ENCODE data around the gene MAPK8IP2. TPM values are rescaled to one million over a fixed set of nuclear protein-coding genes. Genes with fewer than 3 reads are reported as not detected.
"Not testable (repeated sequence)": the region's sequence is repeated elsewhere in the genome, so short reads cannot be mapped to it uniquely, and the experiment has no call there.

Gene MAPK8IP2
- polyA plus RNA-seq, 1 experiment, result 0.39 TPM

DNA sequence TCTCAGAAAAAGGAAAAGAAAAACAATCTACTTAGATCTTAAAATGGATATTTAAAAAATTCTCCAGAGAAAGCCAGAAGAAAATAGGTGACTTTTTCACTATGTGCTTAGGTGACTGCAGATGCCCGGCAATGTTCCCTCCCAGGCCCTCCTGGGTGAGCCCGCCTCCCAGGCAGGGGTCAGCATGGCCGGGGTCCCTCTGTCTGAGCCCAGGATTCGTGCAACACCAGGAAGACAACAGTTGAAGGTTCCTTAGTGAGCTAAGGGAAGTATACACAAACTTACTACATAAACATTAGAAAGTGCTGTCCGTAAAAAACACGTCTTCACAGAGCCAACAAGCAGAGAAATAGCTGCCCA lies 11.6 kb downstream of the MAPK8IP2 start:
- Histone ChIP-seq H3K36me3 (ENCODE audit: control insufficient read depth, insufficient read depth, low read length) (no peaks in the 10 kb centered on the region), H3K27me3 (ENCODE audit: control insufficient read depth, insufficient read depth, low read length) (0 out of 2 replicates have a peak, but pooled peaks cover 4% of the 10 kb centered on the region), H3K4me3 (ENCODE audit: low read depth, low read length) (no peak overlapping the region)
- no peak for TF ChIP-seq CTCF (IDR thresholded peaks at IDR 0.05; ENCODE audit: insufficient read depth, low read depth, low read length)
- POLR2A ChIA-PET, result no interaction called here
- CTCF ChIA-PET, result interaction anchor here (1.2 to 1.4 kb wide), 2 partner anchors 9 to 10 kb away, joined by 5 read pairs; no protein-coding TSS in a partner anchor
- DNase-seq (ENCODE audit: low read depth), result no peak

- Histone ChIP-seq H3K36me3 (ENCODE audit: control insufficient read depth, insufficient read depth, low read length) (no peaks in the 10 kb centered on the region), H3K27me3 (ENCODE audit: control insufficient read depth, insufficient read depth, low read length) (0 out of 2 replicates have a peak, but pooled peaks cover 4% of the 10 kb centered on the region), H3K4me3 (ENCODE audit: low read depth, low read length) (no peak overlapping the region)
- POLR2A ChIA-PET, result no interaction called here
- no peak for TF ChIP-seq CTCF (IDR thresholded peaks at IDR 0.05; ENCODE audit: insufficient read depth, low read depth, low read length)
- CTCF ChIA-PET, result interaction anchor here (0.8 to 1.4 kb wide), 3 partner anchors 8 to 87 kb away, joined by 3 to 5 read pairs (median 5); partner anchors contain the start of gene SCO2
- DNase-seq (ENCODE audit: low read depth), result no peak
Measured at GRCh38 chr22:50612528-50613221, 12.1 kb downstream of the MAPK8IP2 start.

DNA sequence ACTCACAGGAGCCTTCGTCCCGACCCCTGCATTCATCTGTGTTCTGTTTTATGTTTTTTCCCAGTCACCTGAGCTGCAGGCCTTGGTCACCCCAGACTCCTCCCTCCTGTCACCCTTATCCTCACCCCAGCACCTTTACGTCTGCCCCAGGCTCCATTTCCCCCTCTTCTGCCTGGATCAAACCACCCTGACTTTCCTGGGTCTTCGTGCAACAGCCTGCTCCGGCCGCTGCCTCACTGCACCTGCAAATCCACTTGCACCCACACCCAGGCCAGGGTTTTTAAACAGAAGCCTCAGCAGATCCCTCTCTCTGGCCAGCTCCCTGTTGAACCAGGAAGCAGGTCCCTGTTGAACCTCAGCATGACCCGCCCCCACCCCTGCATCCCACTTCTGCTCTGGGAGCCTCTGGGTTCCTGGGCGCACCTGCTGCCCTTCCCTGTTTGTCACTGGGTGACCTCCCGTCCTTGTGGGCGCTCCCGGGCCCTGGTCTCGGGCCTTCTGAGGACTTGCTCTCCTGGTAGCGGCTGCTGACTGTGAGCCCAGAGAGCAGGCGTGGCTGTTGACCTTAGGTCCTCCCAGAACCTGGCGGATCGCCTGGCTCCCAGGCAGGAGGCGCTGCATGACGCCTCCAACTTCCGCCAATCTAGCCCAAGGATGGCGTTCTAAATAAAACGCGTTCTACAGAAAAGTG lies 12.8 kb downstream of the MAPK8IP2 start:
- CTCF ChIA-PET, result interaction anchor here (0.7 to 0.8 kb wide), 2 partner anchors 88 to 644 kb away, joined by 3 read pairs; partner anchors contain the start of gene SCO2
- no peak for TF ChIP-seq CTCF (IDR thresholded peaks at IDR 0.05; ENCODE audit: insufficient read depth, low read depth, low read length)
- POLR2A ChIA-PET, result no interaction called here
- no peak for DNase-seq (ENCODE audit: low read depth)
- Histone ChIP-seq H3K36me3 (ENCODE audit: control insufficient read depth, insufficient read depth, low read length) (no peaks in the 10 kb centered on the region), H3K27me3 (ENCODE audit: control insufficient read depth, insufficient read depth, low read length) (0 out of 2 replicates have a peak, but pooled peaks cover 4% of the 10 kb centered on the region), H3K4me3 (ENCODE audit: low read depth, low read length) (no peak overlapping the region)

GRCh38 chr22:50614296-50614695 lies 13.7 kb downstream of the MAPK8IP2 start:
- DNase-seq (ENCODE audit: low read depth); POLR2A ChIA-PET: not testable (repeated sequence)
- CTCF ChIA-PET, result interaction anchor here (0.7 to 1.1 kb wide), 2 partner anchors 10 to 645 kb away, joined by 3 read pairs; no protein-coding TSS in a partner anchor

GRCh38 chr22:50620593-50621355 lies 20.2 kb downstream of the MAPK8IP2 start:
- H3K4me3 ChIP-seq (ENCODE audit: low read depth, low read length), result no peak overlapping the region
- no peak for DNase-seq (ENCODE audit: low read depth)
- TF ChIP-seq CTCF (IDR thresholded peaks at IDR 0.05; ENCODE audit: insufficient read depth, low read depth, low read length), result no peak; the same call in 1 of the 2 replicates
- ChIA-PET POLR2A (no interaction called here), CTCF (interaction anchor here (0.6 to 3.2 kb wide), 29 partner anchors 8 to 381 kb away, joined by 3 to 14 read pairs (median 4); partner anchors contain the start of genes CPT1B, HDAC10, KLHDC7B and SCO2)
- peaks cover 2% of the 10 kb centered on the region; the same call in 1 of the 2 replicates for H3K36me3 ChIP-seq (ENCODE audit: control insufficient read depth, insufficient read depth, low read length)
- H3K27me3 ChIP-seq (ENCODE audit: control insufficient read depth, insufficient read depth, low read length), result peaks cover 5% of the 10 kb centered on the region

More at GRCh38 chr22:50614296-50614695, 13.7 kb downstream of the MAPK8IP2 start:
- H3K36me3 ChIP-seq (ENCODE audit: control insufficient read depth, insufficient read depth, low read length); H3K27me3 ChIP-seq (ENCODE audit: control insufficient read depth, insufficient read depth, low read length); H3K4me3 ChIP-seq (ENCODE audit: low read depth, low read length): not testable (repeated sequence)

All from BJ (cell line).